Neural cell (in vitro differentiated cells): ENCODE results near the gene STK10.

Source experiments
- EP300 ChIP-seq: fragments of 450-650 bp; conservative IDR thresholded peaks from 2 replicates; pipeline ENCODE4 v1.6.1; 2014; ENCODE audit warnings: antibody characterized with exemption, mild to moderate bottlenecking, moderate library complexity; ENCODE audit not compliant: poor library complexity, severe bottlenecking
- EZH2 ChIP-seq: fragments of 200-600, 300-800 bp; shearing (Covaris generic), sonication (generic); IDR thresholded peaks from 2 replicates; pipeline ENCODE4 v1.6.1; 2014; ENCODE audit warnings: antibody characterized with exemption, low read length, borderline replicate concordance, mild to moderate bottlenecking; ENCODE audit not compliant: insufficient read depth, poor library complexity, severe bottlenecking
- POLR2AphosphoS5 ChIP-seq: IDR thresholded peaks from 2 replicates; pipeline ENCODE4 v1.6.1; 2012
- RAD21 ChIP-seq: fragments of 450-650 bp; conservative IDR thresholded peaks from 2 replicates; pipeline ENCODE4 v1.6.1; 2014; ENCODE audit warnings: antibody characterized with exemption, mild to moderate bottlenecking, moderate library complexity
- SMC3 ChIP-seq: fragments of 450-650 bp; conservative IDR thresholded peaks from 2 replicates; pipeline ENCODE4 v1.6.1; 2014; ENCODE audit warnings: antibody characterized with exemption, mild to moderate bottlenecking, moderate library complexity; ENCODE audit not compliant: poor library complexity
- TAF1 ChIP-seq: IDR thresholded peaks from 2 replicates; pipeline ENCODE4 v1.6.1; 2012; ENCODE audit warnings: low read depth
- TF ChIP-seq, protein P1 (sequence below): fragments of 450-650 bp; IDR thresholded peaks from 2 replicates; pipeline ENCODE4 v1.5.1; 2014; ENCODE audit warnings: antibody characterized with exemption, mild to moderate bottlenecking, moderate library complexity; ENCODE audit not compliant: poor library complexity, severe bottlenecking
- TF ChIP-seq, protein P2 (sequence below): IDR thresholded peaks from 2 replicates; pipeline ENCODE4 v1.6.1; 2012; ENCODE audit warnings: borderline replicate concordance

DNA sequence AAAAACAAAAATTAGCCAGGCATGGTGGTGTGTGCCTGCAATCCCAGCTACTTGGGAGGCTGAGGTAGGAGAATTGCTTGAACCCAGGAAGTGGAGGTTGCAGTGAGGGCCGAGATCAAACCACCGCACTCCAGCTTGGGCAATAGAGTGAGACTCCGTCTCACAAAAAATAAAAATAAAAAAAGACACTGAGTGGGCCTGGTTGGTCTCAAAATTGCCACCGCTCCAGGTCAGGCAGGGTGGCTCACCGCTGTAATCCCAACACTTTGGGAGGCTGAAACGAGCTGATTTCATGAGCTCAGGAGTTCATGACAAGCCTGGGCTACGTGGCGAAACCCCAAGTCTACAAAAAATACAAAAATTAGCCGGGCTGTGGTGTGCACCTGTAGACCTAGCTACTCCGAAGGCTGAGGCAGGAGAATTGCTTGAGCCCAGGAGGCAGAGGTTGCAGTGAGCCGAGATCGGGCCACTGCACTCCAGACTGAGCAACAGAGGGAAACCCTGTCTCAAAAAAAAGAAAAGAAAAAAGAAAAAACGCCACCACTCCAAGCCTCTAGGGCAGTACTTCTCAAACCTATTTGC lies 1.8 kb downstream of the STK10 start:
- TF ChIP-seq EP300 (no peak), RAD21 (no peak), EZH2 (no peak), TAF1 (no peak), SMC3 (no peak), POLR2AphosphoS5 (no peak)
- TF ChIP-seq, protein P1, sequence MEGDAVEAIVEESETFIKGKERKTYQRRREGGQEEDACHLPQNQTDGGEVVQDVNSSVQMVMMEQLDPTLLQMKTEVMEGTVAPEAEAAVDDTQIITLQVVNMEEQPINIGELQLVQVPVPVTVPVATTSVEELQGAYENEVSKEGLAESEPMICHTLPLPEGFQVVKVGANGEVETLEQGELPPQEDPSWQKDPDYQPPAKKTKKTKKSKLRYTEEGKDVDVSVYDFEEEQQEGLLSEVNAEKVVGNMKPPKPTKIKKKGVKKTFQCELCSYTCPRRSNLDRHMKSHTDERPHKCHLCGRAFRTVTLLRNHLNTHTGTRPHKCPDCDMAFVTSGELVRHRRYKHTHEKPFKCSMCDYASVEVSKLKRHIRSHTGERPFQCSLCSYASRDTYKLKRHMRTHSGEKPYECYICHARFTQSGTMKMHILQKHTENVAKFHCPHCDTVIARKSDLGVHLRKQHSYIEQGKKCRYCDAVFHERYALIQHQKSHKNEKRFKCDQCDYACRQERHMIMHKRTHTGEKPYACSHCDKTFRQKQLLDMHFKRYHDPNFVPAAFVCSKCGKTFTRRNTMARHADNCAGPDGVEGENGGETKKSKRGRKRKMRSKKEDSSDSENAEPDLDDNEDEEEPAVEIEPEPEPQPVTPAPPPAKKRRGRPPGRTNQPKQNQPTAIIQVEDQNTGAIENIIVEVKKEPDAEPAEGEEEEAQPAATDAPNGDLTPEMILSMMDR: no peak
- TF ChIP-seq, protein P2, sequence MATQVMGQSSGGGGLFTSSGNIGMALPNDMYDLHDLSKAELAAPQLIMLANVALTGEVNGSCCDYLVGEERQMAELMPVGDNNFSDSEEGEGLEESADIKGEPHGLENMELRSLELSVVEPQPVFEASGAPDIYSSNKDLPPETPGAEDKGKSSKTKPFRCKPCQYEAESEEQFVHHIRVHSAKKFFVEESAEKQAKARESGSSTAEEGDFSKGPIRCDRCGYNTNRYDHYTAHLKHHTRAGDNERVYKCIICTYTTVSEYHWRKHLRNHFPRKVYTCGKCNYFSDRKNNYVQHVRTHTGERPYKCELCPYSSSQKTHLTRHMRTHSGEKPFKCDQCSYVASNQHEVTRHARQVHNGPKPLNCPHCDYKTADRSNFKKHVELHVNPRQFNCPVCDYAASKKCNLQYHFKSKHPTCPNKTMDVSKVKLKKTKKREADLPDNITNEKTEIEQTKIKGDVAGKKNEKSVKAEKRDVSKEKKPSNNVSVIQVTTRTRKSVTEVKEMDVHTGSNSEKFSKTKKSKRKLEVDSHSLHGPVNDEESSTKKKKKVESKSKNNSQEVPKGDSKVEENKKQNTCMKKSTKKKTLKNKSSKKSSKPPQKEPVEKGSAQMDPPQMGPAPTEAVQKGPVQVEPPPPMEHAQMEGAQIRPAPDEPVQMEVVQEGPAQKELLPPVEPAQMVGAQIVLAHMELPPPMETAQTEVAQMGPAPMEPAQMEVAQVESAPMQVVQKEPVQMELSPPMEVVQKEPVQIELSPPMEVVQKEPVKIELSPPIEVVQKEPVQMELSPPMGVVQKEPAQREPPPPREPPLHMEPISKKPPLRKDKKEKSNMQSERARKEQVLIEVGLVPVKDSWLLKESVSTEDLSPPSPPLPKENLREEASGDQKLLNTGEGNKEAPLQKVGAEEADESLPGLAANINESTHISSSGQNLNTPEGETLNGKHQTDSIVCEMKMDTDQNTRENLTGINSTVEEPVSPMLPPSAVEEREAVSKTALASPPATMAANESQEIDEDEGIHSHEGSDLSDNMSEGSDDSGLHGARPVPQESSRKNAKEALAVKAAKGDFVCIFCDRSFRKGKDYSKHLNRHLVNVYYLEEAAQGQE: no peak
